Measurements from ENCODE around the gene CD82. TPM values are rescaled to one million over a fixed set of nuclear protein-coding genes. Genes with fewer than 3 reads are reported as not detected.

Gene CD82
- total and polyA plus RNA-seq, 11 donors = 20.1 to 76.2 (median 37.3) TPM

- WGBS, 4 donors = 61 to 85% (median 79%) methylated on average over 2 of the region's 2 CpGs
- Histone ChIP-seq H3K36me3 (peaks cover 0 to 12% (median 0%) of the 10 kb centered on the region in 9 donors), H3K4me3 (no peak overlapping the region), H3K9me3 (peaks cover 0 to 10% (median 0%) of the 10 kb centered on the region in 12 donors), H3K27ac (peak overlapping the region in 7 of 12 donors; percentile 46 to 78 (median 62)), H3K4me1 (peaks cover 0 to 68% (median 35%) of the 10 kb centered on the region in 12 donors), H3K27me3 (no peaks in the 10 kb centered on the region)
- intact Hi-C loops (cut with DNase I) = no loop called here
- ATAC-seq (peak in 1 of 4 donors; percentile 53), DNase-seq (no peak)
- no peak for TF ChIP-seq CTCF (IDR thresholded peaks at IDR 0.05)
- no peak for TF ChIP-seq POLR2A (IDR thresholded peaks at IDR 0.05)
Observed at GRCh38 chr11:44583353-44583669, 17.8 kb downstream of the CD82 start.

- TF ChIP-seq CTCF (IDR thresholded peaks at IDR 0.05) = no peak
- TF ChIP-seq POLR2A (IDR thresholded peaks at IDR 0.05) = no peak
- no peak overlapping the region for H3K4me3 ChIP-seq
- intact Hi-C loops (cut with DNase I) = loop anchor here in 1 of 10 donors (2.0 kb wide), 1 partner anchor 17 kb away; no protein-coding TSS in a partner anchor
- peaks cover 0 to 10% (median 0%) of the 10 kb centered on the region in 12 donors for H3K9me3 ChIP-seq
- peaks cover 0 to 22% (median 0%) of the 10 kb centered on the region in 9 donors for H3K36me3 ChIP-seq
- no peaks in the 10 kb centered on the region for H3K27me3 ChIP-seq
- ATAC-seq (peak in 3 of 4 donors; percentile 41 to 60 (median 44)), DNase-seq (no peak)
- peak overlapping the region in 2 of 12 donors; percentile 47 to 62 for H3K27ac ChIP-seq
- 38 to 55% (median 48%) methylated on average over 5 of the region's 5 CpGs for WGBS, 4 donors
- H3K4me1 ChIP-seq = peaks cover 0 to 47% (median 23%) of the 10 kb centered on the region in 12 donors
Observed at GRCh38 chr11:44585421-44585820, 20.0 kb downstream of the CD82 start.

GRCh38 chr11:44589301-44589700, 23.8 kb downstream of the CD82 start:
- ATAC-seq = no peak
- Histone ChIP-seq H3K9me3 (no peaks in the 10 kb centered on the region), H3K4me3 (no peak overlapping the region), H3K4me1 (peaks cover 0 to 42% (median 23%) of the 10 kb centered on the region in 12 donors), H3K36me3 (peaks cover 0 to 22% (median 0%) of the 10 kb centered on the region in 9 donors), H3K27ac (peak overlapping the region in 1 of 12 donors; percentile 58), H3K27me3 (no peaks in the 10 kb centered on the region)
- TF ChIP-seq CTCF (IDR thresholded peaks at IDR 0.05) = no peak
- no peak for TF ChIP-seq POLR2A (IDR thresholded peaks at IDR 0.05)
- WGBS, 4 donors = 80 to 89% (median 85%) methylated on average over 2 to 3 of the region's 3 CpGs
- intact Hi-C loops (cut with DNase I) = no loop called here
- no peak for DNase-seq

- H3K27ac ChIP-seq = peak overlapping the region in 2 of 12 donors; percentile 37 to 85
- TF ChIP-seq CTCF (IDR thresholded peaks at IDR 0.05) = no peak
- TF ChIP-seq POLR2A (IDR thresholded peaks at IDR 0.05) = no peak
- 62 to 72% (median 63%) methylated on average over 5 to 6 of the region's 6 CpGs for WGBS, 4 donors
- H3K27me3 ChIP-seq = no peaks in the 10 kb centered on the region
- no peak for DNase-seq
- H3K36me3 ChIP-seq = peaks cover 0 to 22% (median 0%) of the 10 kb centered on the region in 9 donors
- ATAC-seq = no peak
- no peak overlapping the region for H3K4me3 ChIP-seq
- H3K9me3 ChIP-seq = no peaks in the 10 kb centered on the region
- peaks cover 0 to 34% (median 16%) of the 10 kb centered on the region in 12 donors for H3K4me1 ChIP-seq
- intact Hi-C loops (cut with DNase I) = no loop called here
Observed at GRCh38 chr11:44590769-44591168, 25.3 kb downstream of the CD82 start.
